WTC11 (cell line): Measurements from ENCODE around the gene SEZ6L2. TPM values are rescaled to one million over a fixed set of nuclear protein-coding genes. Genes with fewer than 3 reads are reported as not detected.

Experiments used
- AFF4 ChIP-seq: sonication (generic); formaldehyde crosslinking; IDR thresholded peaks from 2 replicates; pipeline ENCODE4 v1.8.1; 2023; ENCODE audit warnings: mild to moderate bottlenecking, missing genetic modification reagents, borderline replicate concordance
- ARID4B ChIP-seq: sonication (generic); formaldehyde crosslinking; IDR thresholded peaks from 2 replicates; pipeline ENCODE4 v1.8.0; 2023; ENCODE audit warnings: missing genetic modification reagents, mild to moderate bottlenecking, borderline replicate concordance
- ATF2 ChIP-seq: sonication (generic); formaldehyde crosslinking; IDR thresholded peaks from 2 replicates; pipeline ENCODE4 v1.8.1; 2022; ENCODE audit warnings: low read depth, missing genetic modification reagents, borderline replicate concordance
- CBFB ChIP-seq: sonication (generic); formaldehyde crosslinking; IDR thresholded peaks from 2 replicates; pipeline ENCODE4 v1.8.1; 2022; ENCODE audit warnings: mild to moderate bottlenecking, low read depth, missing genetic modification reagents
- CDX4 ChIP-seq: fragments of 250-450 bp; sonication (Bioruptor Pico); IDR thresholded peaks from 2 replicates; pipeline ENCODE4 v1.9.0; 2021; ENCODE audit warnings: moderate library complexity, mild to moderate bottlenecking, inconsistent platforms, borderline replicate concordance
- ELF4 ChIP-seq: sonication (generic); formaldehyde crosslinking; IDR thresholded peaks from 2 replicates; pipeline ENCODE4 v1.8.1; 2022; ENCODE audit warnings: low read depth, mild to moderate bottlenecking, moderate library complexity, missing genetic modification reagents
- EMX1 ChIP-seq: fragments of 250-450 bp; sonication (Bioruptor Pico); IDR thresholded peaks from 2 replicates; pipeline ENCODE4 v1.8.0; 2021; ENCODE audit warnings: mild to moderate bottlenecking
- ERG ChIP-seq: fragments of 250-450 bp; sonication (Bioruptor Pico); IDR thresholded peaks from 2 replicates; pipeline ENCODE4 v1.8.0; 2021; ENCODE audit warnings: mild to moderate bottlenecking
- ESRRA ChIP-seq: sonication (generic); formaldehyde crosslinking; IDR thresholded peaks from 2 replicates; pipeline ENCODE4 v1.8.1; 2022; ENCODE audit warnings: mild to moderate bottlenecking, missing genetic modification reagents, borderline replicate concordance
- FOXJ3 ChIP-seq: sonication (generic); formaldehyde crosslinking; IDR thresholded peaks from 2 replicates; pipeline ENCODE4 v1.9.0; 2021; ENCODE audit warnings: missing genetic modification reagents, mild to moderate bottlenecking, borderline replicate concordance
- FOXK1 ChIP-seq: sonication (generic); formaldehyde crosslinking; IDR thresholded peaks from 2 replicates; pipeline ENCODE4 v1.8.0; 2022; ENCODE audit warnings: mild to moderate bottlenecking, moderate library complexity, missing genetic modification reagents
- IRF2 ChIP-seq: sonication (generic); formaldehyde crosslinking; IDR thresholded peaks from 2 replicates; pipeline ENCODE4 v1.8.0; 2022; ENCODE audit warnings: low read depth, missing genetic modification reagents, borderline replicate concordance
- MAX ChIP-seq: sonication (generic); formaldehyde crosslinking; IDR thresholded peaks from 2 replicates; pipeline ENCODE4 v1.8.0; 2022; ENCODE audit warnings: mild to moderate bottlenecking, missing genetic modification reagents
- NR2C2 ChIP-seq: sonication (generic); formaldehyde crosslinking; IDR thresholded peaks from 2 replicates; pipeline ENCODE4 v1.8.0; 2022; ENCODE audit warnings: mild to moderate bottlenecking, missing genetic modification reagents
- NR3C1 ChIP-seq: sonication (generic); formaldehyde crosslinking; conservative IDR thresholded peaks from 2 replicates; pipeline ENCODE4 v1.8.1; 2023; ENCODE audit warnings: low read depth, mild to moderate bottlenecking, missing genetic modification reagents
- SMAD4 ChIP-seq: sonication (generic); formaldehyde crosslinking; IDR thresholded peaks from 2 replicates; pipeline ENCODE4 v1.8.0; 2022; ENCODE audit warnings: mild to moderate bottlenecking, missing genetic modification reagents
- TCF7 ChIP-seq: sonication (generic); formaldehyde crosslinking; IDR thresholded peaks from 2 replicates; pipeline ENCODE4 v1.8.0; 2022; ENCODE audit warnings: mild to moderate bottlenecking, low read depth, missing genetic modification reagents, moderate library complexity
- TEAD4 ChIP-seq: sonication (generic); formaldehyde crosslinking; IDR thresholded peaks from 2 replicates; pipeline ENCODE4 v1.8.0; 2022; ENCODE audit warnings: mild to moderate bottlenecking, missing genetic modification reagents
- ZMAT4 ChIP-seq: fragments of 250-450 bp; sonication (Bioruptor Pico); IDR thresholded peaks from 2 replicates; pipeline ENCODE4 v1.9.0; 2021; ENCODE audit warnings: mild to moderate bottlenecking
- ZNF121 ChIP-seq: sonication (generic); formaldehyde crosslinking; IDR thresholded peaks from 2 replicates; pipeline ENCODE4 v1.8.0; 2023; ENCODE audit warnings: missing genetic modification reagents
- ZNF281 ChIP-seq: sonication (generic); formaldehyde crosslinking; IDR thresholded peaks from 2 replicates; pipeline ENCODE4 v1.8.0; 2023; ENCODE audit warnings: mild to moderate bottlenecking, missing genetic modification reagents
- ZNF416 ChIP-seq: fragments of 250-450 bp; sonication (Bioruptor Pico); IDR thresholded peaks from 2 replicates; pipeline ENCODE4 v1.9.0; 2021; ENCODE audit warnings: mild to moderate bottlenecking, inconsistent platforms
- ZNF423 ChIP-seq: fragments of 250-450 bp; sonication (Bioruptor Pico); IDR thresholded peaks from 2 replicates; pipeline ENCODE4 v2.1.2; 2022; ENCODE audit warnings: mild to moderate bottlenecking, moderate library complexity
- total RNA-seq: library from RNA; stranded (reverse); gene quantifications from 3 replicates; pipeline ENCODE4 v1.2.3, GENCODE V29; 2021

SEZ6L2 gene
- total RNA-seq, 1 experiment from 2014 or later = 58.2 TPM

GRCh38 chr16:29862884-29863668 lies 36.3 kb downstream of the SEZ6L2 start, which contains the start of gene CDIPT (continued):
- no peak for TF ChIP-seq AFF4
- no peak for TF ChIP-seq ERG (CRISPR knock-in tag)
- TF ChIP-seq EMX1 (CRISPR knock-in tag) = no peak
- TF ChIP-seq ESRRA (CRISPR knock-in tag) = no peak
- no peak for TF ChIP-seq ZNF416 (CRISPR knock-in tag)
- TF ChIP-seq IRF2 = no peak
- no peak; the same call in 1 of the 2 replicates for TF ChIP-seq ARID4B
- peak; percentile 24; the same call in 1 of the 2 replicates for TF ChIP-seq MAX
- no peak for TF ChIP-seq ZNF281
- no peak for TF ChIP-seq NR3C1
- TF ChIP-seq FOXK1 (CRISPR knock-in tag) = 0 out of 2 replicates have a peak, but pooled peaks have one; percentile 41
- TF ChIP-seq NR2C2 (CRISPR knock-in tag) = no peak
- TF ChIP-seq TCF7 = no peak
- no peak for TF ChIP-seq TEAD4 (CRISPR knock-in tag)
- no peak for TF ChIP-seq ATF2
- no peak for TF ChIP-seq FOXJ3 (CRISPR knock-in tag)
- TF ChIP-seq ELF4 (CRISPR knock-in tag) = no peak
- peak; percentile 62; the same call in 1 of the 2 replicates for TF ChIP-seq CBFB (CRISPR knock-in tag)
- no peak for TF ChIP-seq CDX4 (CRISPR knock-in tag)
- TF ChIP-seq ZMAT4 (CRISPR knock-in tag) = no peak
- TF ChIP-seq ZNF423 = peak; percentile 82
- no peak for TF ChIP-seq ZNF121
- TF ChIP-seq SMAD4 = no peak
